WTC11 (cell line): ENCODE data around the gene ATXN10.

Experiments used
- ATF3 ChIP-seq: sonication (generic); formaldehyde crosslinking; conservative IDR thresholded peaks from 2 replicates; pipeline ENCODE4 v1.8.1; 2022; ENCODE audit warnings: mild to moderate bottlenecking, missing genetic modification reagents
- CTCF ChIP-seq: fragments of 200-600 bp; IDR thresholded peaks from 2 replicates; pipeline ENCODE4 v1.8.0; 2022; ENCODE audit warnings: antibody characterized with exemption
- ETV6 ChIP-seq: sonication (generic); formaldehyde crosslinking; IDR thresholded peaks from 2 replicates; pipeline ENCODE4 v1.8.1; 2022; ENCODE audit warnings: mild to moderate bottlenecking, missing genetic modification reagents
- MXD4 ChIP-seq: fragments of 250-450 bp; sonication (Bioruptor Pico); IDR thresholded peaks from 2 replicates; pipeline ENCODE4 v1.8.0; 2021; ENCODE audit warnings: mild to moderate bottlenecking, moderate library complexity, borderline replicate concordance
- NR1H2 ChIP-seq: sonication (generic); formaldehyde crosslinking; IDR thresholded peaks from 2 replicates; pipeline ENCODE4 v1.9.0; 2021; ENCODE audit warnings: mild to moderate bottlenecking, moderate library complexity, missing genetic modification reagents
- SMAD4 ChIP-seq: sonication (generic); formaldehyde crosslinking; IDR thresholded peaks from 2 replicates; pipeline ENCODE4 v1.8.0; 2022; ENCODE audit warnings: mild to moderate bottlenecking, missing genetic modification reagents
- TCF7 ChIP-seq: sonication (generic); formaldehyde crosslinking; IDR thresholded peaks from 2 replicates; pipeline ENCODE4 v1.8.0; 2022; ENCODE audit warnings: mild to moderate bottlenecking, low read depth, missing genetic modification reagents, moderate library complexity
- TEAD4 ChIP-seq: sonication (generic); formaldehyde crosslinking; IDR thresholded peaks from 2 replicates; pipeline ENCODE4 v1.8.0; 2022; ENCODE audit warnings: mild to moderate bottlenecking, missing genetic modification reagents
- USF1 ChIP-seq: sonication (generic); formaldehyde crosslinking; IDR thresholded peaks from 2 replicates; pipeline ENCODE4 v1.8.0; 2022; ENCODE audit warnings: mild to moderate bottlenecking, missing genetic modification reagents
- ZNF512 ChIP-seq: sonication (generic); formaldehyde crosslinking; IDR thresholded peaks from 2 replicates; pipeline ENCODE4 v1.8.1; 2022; ENCODE audit warnings: missing genetic modification reagents, borderline replicate concordance
- ZSCAN18 ChIP-seq: fragments of 250-450 bp; sonication (Bioruptor Pico); IDR thresholded peaks from 2 replicates; pipeline ENCODE4 v2.1.2; 2022; ENCODE audit warnings: mild to moderate bottlenecking, moderate library complexity

GRCh38 chr22:45785458-45785857 is 113.8 kb downstream of the ATXN10 start:
- TF ChIP-seq MXD4 (CRISPR knock-in tag) (no peak), SMAD4 (CRISPR knock-in tag) (no peak), CTCF (no peak), NR1H2 (no peak), ATF3 (CRISPR knock-in tag) (no peak), TEAD4 (CRISPR knock-in tag) (no peak), USF1 (CRISPR knock-in tag) (no peak), TCF7 (no peak), ZNF512 (no peak), ETV6 (CRISPR knock-in tag) (no peak), ZSCAN18 (CRISPR knock-in tag) (no peak)
